DND-41 (cell line): ENCODE measurements around the gene CEL.

Experiments
- ATAC-seq: fragments of 200-7000 bp; cut with Tn5 transposase; 3 replicates; pipeline ENCODE4 v1.9.1; 2021; ENCODE audit warnings: low read depth; ENCODE audit not compliant: insufficient read depth
- DNase-seq: peaks from one replicate; pipeline ENCODE4 v3.0.0-alpha.2; 2020
- H2AFZ ChIP-seq: 2 replicates; pipeline ENCODE4 v1.6.0; 2012; ENCODE audit warnings: low read depth, low read length
- H3K27ac ChIP-seq: 2 replicates; pipeline ENCODE4 v1.5.1; 2012; ENCODE audit warnings: low read length, inconsistent platforms
- H3K27me3 ChIP-seq: fragments of 200-600 bp; sonication (generic); 2 replicates; pipeline ENCODE4 v1.6.0; 2012; ENCODE audit warnings: low read length, mild to moderate bottlenecking, inconsistent platforms; ENCODE audit not compliant: insufficient read depth, poor library complexity
- H3K36me3 ChIP-seq: 2 replicates; pipeline ENCODE4 v1.5.1; 2012; ENCODE audit warnings: low read length, inconsistent platforms; ENCODE audit not compliant: insufficient read depth
- H3K4me1 ChIP-seq: 2 replicates; pipeline ENCODE4 v1.5.1; 2012; ENCODE audit warnings: mild to moderate bottlenecking, low read length; ENCODE audit not compliant: insufficient read depth
- H3K4me2 ChIP-seq: 2 replicates; pipeline ENCODE4 v1.6.0; 2012; ENCODE audit warnings: mild to moderate bottlenecking, moderate library complexity, low read length, inconsistent platforms; ENCODE audit not compliant: insufficient read depth
- H3K4me3 ChIP-seq, 2 experiments: fragments of 200-600 bp in 1 of 2; shearing (Covaris generic) in 1 of 2; 2 replicates each; pipeline ENCODE4 v1.5.1; 2012 to 2016; ENCODE audit warnings: inconsistent platforms in 2 of 2, low read length in 2 of 2, mild to moderate bottlenecking in 2 of 2, low read depth in 1 of 2, moderate library complexity in 1 of 2
- H3K79me2 ChIP-seq: 2 replicates; pipeline ENCODE4 v1.6.0; 2012; ENCODE audit warnings: low read length, inconsistent platforms; ENCODE audit not compliant: insufficient read depth
- H3K9ac ChIP-seq: 2 replicates; pipeline ENCODE4 v1.6.0; 2012; ENCODE audit warnings: low read depth, mild to moderate bottlenecking, inconsistent platforms, low read length, moderate library complexity
- H3K9me3 ChIP-seq: 2 replicates; pipeline ENCODE4 v1.5.1; 2012; ENCODE audit warnings: low read length, moderate library complexity, mild to moderate bottlenecking, inconsistent platforms; ENCODE audit not compliant: insufficient read depth, severe bottlenecking
- H4K20me1 ChIP-seq: 2 replicates; pipeline ENCODE4 v1.6.0; 2012; ENCODE audit warnings: low read length; ENCODE audit not compliant: insufficient read depth
- EZH2 ChIP-seq: IDR thresholded peaks from 3 replicates; pipeline ENCODE4 v1.6.1; 2012; ENCODE audit warnings: borderline replicate concordance, low read depth, mild to moderate bottlenecking, moderate library complexity, low read length, inconsistent platforms; ENCODE audit not compliant: severe bottlenecking
- TF ChIP-seq, protein P1 (sequence below): IDR thresholded peaks from 2 replicates; pipeline ENCODE4 v1.5.1; 2012; ENCODE audit warnings: borderline replicate concordance, low read length, moderate library complexity, mild to moderate bottlenecking; ENCODE audit not compliant: poor library complexity, severe bottlenecking; ENCODE audit errors: extremely low read depth

Gene CEL

GRCh38 chr9:133041958-133042357, 19.8 kb upstream of the CEL start:
- peaks cover 63% of the 10 kb centered on the region for H3K36me3 ChIP-seq
- H3K79me2 ChIP-seq: peaks cover 48% of the 10 kb centered on the region
- ATAC-seq: no peak
- H3K9ac ChIP-seq: no peak overlapping the region
- no peaks in the 10 kb centered on the region for H3K27me3 ChIP-seq
- peaks cover 49% of the 10 kb centered on the region; the same call in 1 of the 2 replicates for H4K20me1 ChIP-seq
- no peak overlapping the region for H2AFZ ChIP-seq
- no peaks in the 10 kb centered on the region for H3K4me1 ChIP-seq
- no peak for DNase-seq
- H3K9me3 ChIP-seq: no peaks in the 10 kb centered on the region
- H3K4me2 ChIP-seq: no peak overlapping the region
- TF ChIP-seq, protein P1, sequence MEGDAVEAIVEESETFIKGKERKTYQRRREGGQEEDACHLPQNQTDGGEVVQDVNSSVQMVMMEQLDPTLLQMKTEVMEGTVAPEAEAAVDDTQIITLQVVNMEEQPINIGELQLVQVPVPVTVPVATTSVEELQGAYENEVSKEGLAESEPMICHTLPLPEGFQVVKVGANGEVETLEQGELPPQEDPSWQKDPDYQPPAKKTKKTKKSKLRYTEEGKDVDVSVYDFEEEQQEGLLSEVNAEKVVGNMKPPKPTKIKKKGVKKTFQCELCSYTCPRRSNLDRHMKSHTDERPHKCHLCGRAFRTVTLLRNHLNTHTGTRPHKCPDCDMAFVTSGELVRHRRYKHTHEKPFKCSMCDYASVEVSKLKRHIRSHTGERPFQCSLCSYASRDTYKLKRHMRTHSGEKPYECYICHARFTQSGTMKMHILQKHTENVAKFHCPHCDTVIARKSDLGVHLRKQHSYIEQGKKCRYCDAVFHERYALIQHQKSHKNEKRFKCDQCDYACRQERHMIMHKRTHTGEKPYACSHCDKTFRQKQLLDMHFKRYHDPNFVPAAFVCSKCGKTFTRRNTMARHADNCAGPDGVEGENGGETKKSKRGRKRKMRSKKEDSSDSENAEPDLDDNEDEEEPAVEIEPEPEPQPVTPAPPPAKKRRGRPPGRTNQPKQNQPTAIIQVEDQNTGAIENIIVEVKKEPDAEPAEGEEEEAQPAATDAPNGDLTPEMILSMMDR: no peak
- no peak for TF ChIP-seq EZH2
- no peak overlapping the region for H3K27ac ChIP-seq
- H3K4me3 ChIP-seq: no peak overlapping the region

- ATAC-seq (no peak), DNase-seq (no peak)
- H3K9me3 ChIP-seq: no peaks in the 10 kb centered on the region
- H3K4me3 ChIP-seq: no peak overlapping the region
- peaks cover 42% of the 10 kb centered on the region; the same call in 1 of the 2 replicates for H4K20me1 ChIP-seq
- H3K4me1 ChIP-seq: no peaks in the 10 kb centered on the region
- peaks cover 41% of the 10 kb centered on the region for H3K79me2 ChIP-seq
- no peak overlapping the region for H3K27ac ChIP-seq
- H3K9ac ChIP-seq: no peak overlapping the region
- H3K4me2 ChIP-seq: no peak overlapping the region
- H2AFZ ChIP-seq: no peak overlapping the region
- no peak for TF ChIP-seq EZH2
- TF ChIP-seq, protein P1: no peak
- peaks cover 67% of the 10 kb centered on the region for H3K36me3 ChIP-seq
- no peaks in the 10 kb centered on the region for H3K27me3 ChIP-seq
These were observed 19.1 kb upstream of the CEL start for GRCh38 chr9:133042676-133043075.

DNA sequence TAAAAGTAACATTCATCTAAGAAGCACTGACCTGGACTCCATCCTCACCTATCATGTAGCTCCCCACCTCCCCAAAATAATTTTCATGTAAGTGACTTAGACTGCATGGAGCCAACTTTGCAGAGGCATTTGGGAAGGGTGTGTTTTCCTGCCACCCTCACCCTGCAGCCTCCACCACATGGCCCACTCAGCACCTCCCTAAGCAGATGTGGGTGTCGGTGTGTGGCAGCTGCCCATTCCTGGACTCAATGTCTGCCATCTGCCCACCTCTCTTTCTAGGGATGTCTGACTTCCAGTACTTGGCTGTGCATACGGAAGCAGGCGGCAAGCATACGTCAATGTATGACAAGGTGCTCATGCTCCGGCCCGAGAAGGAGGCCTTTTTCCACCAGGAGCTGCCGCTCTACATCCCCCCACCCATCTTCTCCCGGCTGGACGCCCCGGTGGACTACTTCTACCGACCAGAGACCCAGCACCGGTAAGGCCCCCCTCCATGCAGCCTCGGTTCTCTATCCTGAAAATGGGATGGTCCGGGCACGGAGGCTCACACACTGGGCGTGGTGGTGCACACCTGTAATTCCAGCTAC, 18.2 kb upstream of the CEL start:
- H4K20me1 ChIP-seq: peaks cover 36% of the 10 kb centered on the region; the same call in 1 of the 2 replicates
- peaks cover 35% of the 10 kb centered on the region for H3K79me2 ChIP-seq
- no peak overlapping the region for H3K4me3 ChIP-seq
- no peak for DNase-seq
- no peaks in the 10 kb centered on the region for H3K9me3 ChIP-seq
- no peak overlapping the region for H3K27ac ChIP-seq
- H3K9ac ChIP-seq: no peak overlapping the region
- H3K4me1 ChIP-seq: no peaks in the 10 kb centered on the region
- no peak overlapping the region for H2AFZ ChIP-seq
- H3K27me3 ChIP-seq: no peaks in the 10 kb centered on the region
- ATAC-seq: no peak
- TF ChIP-seq, protein P1: no peak
- TF ChIP-seq EZH2: no peak
- peaks cover 71% of the 10 kb centered on the region for H3K36me3 ChIP-seq
- H3K4me2 ChIP-seq: no peak overlapping the region
